HUDEP-2 (cell line): Measurements from ENCODE around the gene PASK.
"Not testable (repeated sequence)": the region's sequence is repeated elsewhere in the genome, so short reads cannot be mapped to it uniquely, and the experiment has no call there.

Experiments used
- DNase-seq, 76 experiments: peaks; one replicate each; lab custom pipeline; 2025; ENCODE audit not compliant: unreplicated experiment in 76 of 76; lab: John Stamatoyannopoulos, UW

PASK gene

DNA sequence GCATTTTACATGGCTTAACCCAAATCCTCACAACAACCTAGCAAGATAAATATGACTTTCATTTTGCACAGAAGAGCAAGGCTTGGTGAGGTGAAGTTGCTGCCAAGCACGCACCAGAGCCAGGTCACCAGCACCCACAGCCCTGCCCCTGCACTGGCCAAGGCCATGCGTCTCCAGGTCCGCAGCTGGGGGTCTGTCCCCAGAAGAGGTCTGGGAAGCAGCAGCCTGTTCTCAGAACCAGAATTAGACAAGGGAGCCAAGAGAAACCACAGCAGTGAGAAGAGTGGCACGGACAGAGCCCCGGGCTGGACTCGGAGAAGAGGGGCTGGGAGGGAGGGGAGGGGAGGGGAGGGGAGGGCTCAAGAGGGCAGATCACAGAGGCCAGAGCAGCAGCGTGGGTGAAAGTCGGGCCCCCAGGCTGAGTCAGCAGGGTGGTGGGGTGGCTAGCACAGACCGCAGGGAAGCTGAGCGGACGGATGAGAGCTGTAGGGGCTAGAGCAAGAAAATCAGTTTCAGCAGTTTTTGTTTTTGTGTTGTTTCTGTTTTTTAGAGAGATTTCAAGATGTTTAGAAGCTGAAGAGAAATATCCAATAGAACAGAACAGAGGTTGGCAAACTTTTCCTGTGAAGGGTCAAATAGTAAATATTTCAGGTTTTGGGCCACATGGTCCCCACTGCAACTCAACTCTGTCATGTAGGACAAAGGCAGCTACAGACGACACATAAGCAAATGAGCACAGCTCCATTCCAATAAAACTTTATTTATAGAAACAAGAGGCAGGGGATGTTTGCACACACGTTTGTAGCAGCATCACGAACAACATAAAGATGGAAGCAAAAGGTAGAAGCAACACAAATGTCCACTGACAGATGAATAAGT is 39.8 kb downstream of the PASK start:
- DNase-seq, result no peak

DNA sequence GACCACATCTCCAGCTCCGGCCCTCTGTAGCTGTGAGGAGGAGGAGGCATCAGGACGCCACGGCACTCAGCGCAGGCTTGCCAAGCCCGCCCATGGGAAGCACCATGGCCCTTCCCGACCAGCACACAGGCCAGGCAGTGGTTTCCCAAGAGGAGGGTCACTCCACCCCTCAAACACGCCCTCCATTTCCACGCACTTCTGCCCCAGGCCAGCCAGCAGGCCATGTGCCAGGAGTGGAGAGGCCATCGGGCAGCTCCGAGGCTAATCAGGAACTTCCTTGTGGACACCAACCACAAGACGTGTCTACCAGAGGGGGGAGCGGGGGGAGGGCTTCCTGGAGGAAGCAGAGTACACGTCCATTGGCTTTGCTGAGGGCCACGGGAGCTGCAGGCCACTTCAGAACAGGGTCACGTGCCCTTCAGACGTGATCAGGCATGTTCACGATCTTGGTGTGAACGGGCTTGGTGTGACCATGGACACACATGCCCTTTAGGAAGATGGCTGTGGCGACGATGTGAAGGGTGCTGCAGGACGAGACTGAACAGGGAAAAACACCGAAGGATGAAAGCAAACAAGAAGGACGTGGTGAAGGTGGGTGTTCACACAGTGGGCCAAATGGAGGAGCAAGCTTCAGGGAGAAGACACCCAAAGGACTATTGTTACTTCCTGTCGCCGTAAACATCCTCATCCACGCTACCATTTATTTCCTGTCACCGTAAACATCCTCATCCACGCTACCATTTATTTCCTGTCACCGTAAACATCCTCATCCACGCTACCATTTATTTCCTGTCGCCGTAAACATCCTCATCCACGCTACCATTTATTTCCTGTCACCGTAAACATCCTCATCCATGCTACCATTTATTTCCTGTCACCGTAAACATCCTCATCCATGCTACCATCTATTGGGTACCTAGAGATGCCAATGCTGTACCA is 40.7 kb downstream of the PASK start:
- DNase-seq, result no peak

GRCh38 chr2:241107031-241107783 is 42.1 kb downstream of the PASK start:
- no peak for DNase-seq

DNA sequence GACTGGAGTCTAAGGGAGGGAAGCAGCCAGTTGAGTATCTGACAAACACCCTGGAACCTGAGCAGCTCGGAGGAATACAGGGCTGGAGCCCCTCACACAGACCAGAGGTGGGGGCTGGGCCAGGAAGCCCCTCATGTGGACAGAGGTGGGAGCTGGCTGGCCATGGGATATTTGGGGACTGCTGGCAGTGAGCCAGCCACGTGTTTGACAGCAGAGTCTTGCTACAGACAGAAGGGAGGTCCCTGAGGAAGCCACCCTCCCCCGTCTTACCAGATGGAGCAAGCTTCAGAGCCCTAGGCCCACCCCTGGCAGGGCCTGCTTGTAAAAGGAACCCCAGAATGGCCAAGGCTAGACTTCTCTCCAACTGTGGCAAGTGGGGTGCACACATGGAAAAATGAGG is 43.6 kb downstream of the PASK start:
- no peak for DNase-seq

DNA sequence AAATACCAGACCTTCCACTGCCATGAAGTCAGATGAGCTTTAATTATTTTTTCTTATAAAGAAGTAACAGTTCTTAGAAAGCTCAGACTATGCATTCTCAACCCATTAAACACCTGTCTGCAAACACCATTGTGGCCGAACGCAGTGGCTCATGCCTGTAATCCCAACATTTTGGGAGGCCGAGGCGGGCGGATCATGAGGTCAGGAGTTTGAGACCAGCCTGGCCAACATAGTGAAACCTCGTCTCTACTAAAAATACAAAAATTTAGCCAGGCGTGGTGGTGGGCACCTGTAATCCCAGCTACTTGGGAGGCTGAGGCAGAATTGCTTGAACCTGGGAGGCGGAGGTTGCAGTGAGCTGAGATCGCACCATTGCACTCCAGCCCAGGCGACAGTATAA is 44.7 kb downstream of the PASK start:
- DNase-seq, result not testable (repeated sequence)

DNA sequence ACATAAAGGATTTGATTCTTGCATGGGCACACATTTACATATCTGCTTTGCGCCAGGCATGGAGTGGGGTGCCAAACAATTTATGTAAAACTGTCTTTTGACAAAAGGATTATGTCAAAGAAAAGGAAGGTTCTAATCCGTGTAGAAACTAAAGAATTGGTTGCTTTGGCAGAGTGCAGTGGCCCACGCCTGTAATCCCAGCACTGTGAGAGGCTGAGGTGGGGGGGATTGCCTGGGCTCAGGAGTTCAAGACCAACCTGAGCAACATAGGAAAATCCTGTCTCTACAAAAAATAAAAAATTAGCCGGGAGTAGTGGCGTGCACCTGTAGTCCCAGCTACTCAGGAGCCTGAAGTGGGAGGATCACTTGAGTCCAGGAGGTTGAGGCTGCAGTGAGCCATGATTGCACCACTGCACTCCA is 46.1 kb downstream of the PASK start:
- no peak for DNase-seq

- DNase-seq, result peak in 72 of 76 experiments; percentile 13 to 84 (median 70)
These were observed 47.0 kb downstream of the PASK start, which contains the start of gene MTERF4 for GRCh38 chr2:241102239-241102803. Gene MTERF4, minus strand, starts transcription at chr2:241102287. Its CDS starts 14 bp downstream, at chr2:241102273.

DNA sequence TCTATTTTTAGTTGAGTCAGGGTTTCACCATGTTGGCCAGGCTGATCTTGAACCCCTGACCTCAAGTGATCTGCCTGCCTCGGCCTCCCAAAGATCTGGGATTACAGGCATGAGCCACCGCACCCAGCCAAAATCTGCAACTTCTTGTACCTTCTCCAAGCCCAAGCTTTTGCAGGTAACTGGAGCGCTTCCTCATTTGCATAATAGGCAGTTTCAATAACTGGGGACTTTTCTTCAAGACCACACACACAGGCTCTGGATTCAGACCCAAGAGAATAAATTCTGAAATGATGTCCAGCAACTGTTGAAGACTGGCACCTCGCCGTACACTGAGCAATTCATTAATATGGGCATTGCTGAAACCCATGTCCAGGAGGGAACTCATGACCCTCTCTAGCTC is 50.0 kb downstream of the PASK start:
- no peak for DNase-seq

GRCh38 chr2:241096979-241097378 is 52.3 kb downstream of the PASK start:
- no peak for DNase-seq

DNA sequence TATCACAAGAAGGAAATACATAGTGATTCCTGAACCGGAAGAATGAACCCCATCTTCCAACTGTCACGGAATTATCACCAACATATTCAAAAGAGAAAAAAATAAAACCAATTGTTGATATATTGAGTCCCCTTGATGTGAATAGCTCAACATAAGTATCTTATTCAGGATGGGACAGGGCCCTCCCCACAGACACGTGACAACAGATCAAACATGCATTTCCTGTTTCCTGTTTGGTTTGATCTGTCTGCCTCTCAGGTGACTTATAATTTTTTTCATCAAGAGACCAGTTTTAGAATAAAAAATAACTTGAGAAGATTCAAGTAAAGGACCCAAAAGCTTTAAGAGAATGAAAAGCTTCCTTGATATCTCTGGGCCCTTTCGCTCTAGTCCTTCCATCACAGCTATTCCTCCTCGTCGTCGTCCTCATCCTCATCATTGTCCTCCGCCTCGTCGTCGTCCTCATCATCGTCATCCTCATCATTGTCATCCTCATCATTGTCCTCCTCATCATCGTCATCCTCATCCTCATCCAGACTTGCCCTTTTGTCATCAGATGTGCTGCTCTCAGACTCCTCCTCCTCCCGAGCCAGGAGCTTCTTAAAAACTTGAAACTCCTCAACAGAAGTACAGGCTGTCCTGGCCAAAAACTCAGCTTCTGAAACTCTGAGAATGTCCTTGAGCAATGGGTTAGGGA is 53.5 kb downstream of the PASK start:
- no peak for DNase-seq

GRCh38 chr2:241094924-241095420 is 54.3 kb downstream of the PASK start:
- no peak for DNase-seq

- DNase-seq, result no peak
These were observed 55.1 kb downstream of the PASK start for GRCh38 chr2:241094172-241094571.

DNA sequence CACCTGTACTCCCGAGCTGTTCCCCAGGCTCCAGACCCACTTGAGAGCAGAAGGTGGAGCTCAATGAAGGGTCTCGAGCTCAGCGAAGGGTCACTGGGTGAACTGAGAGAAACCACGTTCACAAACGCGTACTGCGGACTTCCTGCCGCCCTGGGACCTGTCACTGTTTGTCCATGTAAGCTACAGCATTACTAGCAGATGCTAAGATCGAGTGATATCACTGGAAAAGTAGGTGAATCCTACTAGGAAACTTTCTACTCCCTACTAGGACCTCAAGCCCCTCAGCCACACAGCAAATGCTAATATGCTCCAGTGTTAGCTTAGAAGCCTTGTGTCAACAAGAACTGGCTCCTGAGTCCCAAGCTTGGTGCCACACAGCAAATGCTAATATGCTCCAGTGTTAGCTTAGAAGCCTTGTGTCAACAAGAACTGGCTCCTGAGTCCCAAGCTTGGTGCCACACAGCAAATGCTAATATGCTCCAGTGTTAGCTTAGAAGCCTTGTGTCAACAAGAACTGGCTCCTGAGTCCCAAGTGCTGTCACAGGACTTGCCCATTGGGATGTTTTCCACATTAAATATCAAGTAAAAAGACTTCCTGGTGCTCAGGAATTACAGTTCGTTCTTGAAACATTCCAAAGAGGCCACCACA is 56.0 kb downstream of the PASK start:
- DNase-seq, result not testable (repeated sequence)

DNA sequence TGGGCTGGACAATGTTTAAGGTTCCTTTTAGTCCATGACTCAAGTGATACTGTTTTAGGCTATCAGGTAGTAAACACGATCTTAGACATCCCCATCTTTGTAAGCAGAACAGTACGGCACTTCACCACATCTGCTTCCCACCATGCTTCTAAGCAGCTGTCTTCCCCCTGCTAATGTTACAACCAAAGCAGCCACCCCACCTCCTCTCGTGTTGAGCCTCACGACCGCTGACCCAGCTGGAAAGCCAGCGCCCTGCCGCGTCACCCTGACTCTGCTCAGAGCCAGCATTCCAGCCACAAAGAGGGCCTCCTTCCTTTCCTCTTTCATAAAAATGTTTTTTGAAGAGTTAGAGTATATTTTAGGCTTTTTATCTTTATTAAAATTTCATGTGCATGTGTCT is 56.6 kb downstream of the PASK start:
- DNase-seq, result no peak

GRCh38 chr2:241091734-241092445 is 57.4 kb downstream of the PASK start:
- no peak for DNase-seq

DNA sequence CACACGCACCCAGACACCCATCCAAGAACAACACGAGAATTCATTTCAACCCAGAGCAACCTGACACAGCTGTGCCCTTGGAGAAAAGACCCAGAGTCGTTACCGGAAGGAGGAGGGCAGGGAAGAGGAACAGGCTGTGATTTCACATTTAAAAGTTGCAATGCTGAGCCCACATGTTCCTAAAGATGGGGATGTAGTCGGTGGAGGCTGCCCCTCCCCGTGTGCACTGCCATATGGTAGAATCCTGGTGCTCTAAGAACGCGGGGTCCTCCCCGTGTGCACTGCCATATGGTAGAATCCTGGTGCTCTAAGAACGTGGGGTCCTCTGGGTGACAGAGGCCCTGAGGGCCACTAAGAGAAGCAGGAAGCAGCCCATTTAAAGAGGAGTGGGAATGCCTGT is 58.1 kb downstream of the PASK start:
- DNase-seq, result no peak

GRCh38 chr2:241088791-241089732 is 60.2 kb downstream of the PASK start:
- no peak for DNase-seq
